ENCODE results near the gene IL1RN. TPM values are rescaled to one million over a fixed set of nuclear protein-coding genes. Genes with fewer than 3 reads are reported as not detected.

The IL1RN gene
- total and polyA plus RNA-seq, 10 of the 15 experiments (the other 5 are each of a cell fraction or from before 2014, with no cell fraction given): 0.04 TPM; not detected in 7

GRCh38 chr2:113182471-113183260, 55.3 kb downstream of the IL1RN start:
- RAD21 ChIA-PET (ENCODE audit: unreplicated experiment): interaction anchor here (1.8 kb wide), 1 partner anchor 44 kb away, joined by 4 read pairs; no protein-coding TSS in a partner anchor
- H3K9ac ChIP-seq (ENCODE audit: control insufficient read depth, insufficient read depth, low read length): no peak overlapping the region
- H3K4me3 ChIP-seq: no peak overlapping the region
- H3K9me3 ChIP-seq (replicated peaks; ENCODE audit: control insufficient read depth, insufficient read depth, low read length): no peaks in the 10 kb centered on the region
- peaks cover 32 to 36% of the 10 kb centered on the region in 2 experiments for H3K36me3 ChIP-seq (ENCODE audit: control insufficient read depth in 2 of 2, insufficient read depth in 2 of 2, low read length in 1 of 2)
- CTCF ChIA-PET: interaction anchor here (1.0 to 13.8 kb wide), 4 partner anchors 8 to 208 kb away, joined by 3 to 195 read pairs (median 20); no protein-coding TSS in a partner anchor
- FAIRE-seq (no peak), DNase-seq (ENCODE audit: low read depth, low spot score) (no peak), ATAC-seq (no peak)
- in situ Hi-C loops (cut with MboI) (no loop called here), intact Hi-C loops (cut with micrococcal nuclease; ENCODE audit: unreplicated experiment) (no loop called here)
- no peak overlapping the region for H2AFZ ChIP-seq (ENCODE audit: control insufficient read depth, low read depth, low read length)
- H3K4me1 ChIP-seq (ENCODE audit: control insufficient read depth, insufficient read depth, low read length): peaks cover 22% of the 10 kb centered on the region
- no peaks in the 10 kb centered on the region for H3K27me3 ChIP-seq (replicated peaks in 1 of 2; ENCODE audit: control insufficient read depth in 2 of 2, insufficient read depth in 2 of 2, low read length in 1 of 2)
- no peak overlapping the region for H3K4me2 ChIP-seq (ENCODE audit: control insufficient read depth, insufficient read depth)
- H3K79me2 ChIP-seq (ENCODE audit: control insufficient read depth, insufficient read depth, low read length): peaks cover 68% of the 10 kb centered on the region
- peaks cover 23% of the 10 kb centered on the region for H4K20me1 ChIP-seq (ENCODE audit: control insufficient read depth, insufficient read depth)
- SMC1A ChIA-PET (ENCODE audit: uncharacterized antibody, unreplicated experiment): interaction anchor here (1.1 to 2.0 kb wide), 4 partner anchors 8 to 47 kb away, joined by 3 to 5 read pairs (median 4); no protein-coding TSS in a partner anchor
- WGBS (ENCODE audit: insufficient coverage, insufficient replicate concordance, low lambda C conversion rate, missing lambda C conversion rate): 98% methylated on average over 15 of the region's 15 CpGs
- BruUV-seq (replicated peaks): no TSS peak
- no peak overlapping the region for H3K27ac ChIP-seq (ENCODE audit: control insufficient read depth, insufficient read depth)
- POLR2A ChIA-PET: interaction anchor here (1.1 kb wide), 1 partner anchor 10 kb away, joined by 3 read pairs; no protein-coding TSS in a partner anchor
- TF ChIP-seq ZBED1 (IDR thresholded peaks at IDR 0.05; ENCODE audit: borderline replicate concordance): no peak
- no peak for TF ChIP-seq HDAC6 (IDR thresholded peaks at IDR 0.05; ENCODE audit: unreplicated experiment)
- TF ChIP-seq ZBTB11 (CRISPR knock-in tag; IDR thresholded peaks at IDR 0.05): no peak
- TF ChIP-seq ELK1 (IDR thresholded peaks at IDR 0.05; ENCODE audit: low read depth, low read length): no peak
- no peak for TF ChIP-seq FOXM1 (IDR thresholded peaks at IDR 0.05; ENCODE audit: low read depth, low read length)
- TF ChIP-seq USF2 (IDR thresholded peaks at IDR 0.05; ENCODE audit: borderline replicate concordance, low read depth, low read length): no peak
- no peak for TF ChIP-seq REST (IDR thresholded peaks at IDR 0.05; ENCODE audit: low read depth, low read length)
- no peak for TF ChIP-seq SREBF2 (IDR thresholded peaks at IDR 0.05; ENCODE audit: low read length)
- TF ChIP-seq ZNF207 (IDR thresholded peaks at IDR 0.05; ENCODE audit: borderline replicate concordance): no peak
- TF ChIP-seq KDM1A (IDR thresholded peaks at IDR 0.05; ENCODE audit: borderline replicate concordance): no peak
- TF ChIP-seq ZNF274 (IDR thresholded peaks at IDR 0.05; ENCODE audit: insufficient read depth, insufficient read length): no peak
- no peak for TF ChIP-seq NR2C1 (IDR thresholded peaks at IDR 0.05)
- no peak for TF ChIP-seq CHD1 (IDR thresholded peaks at IDR 0.05; ENCODE audit: low read depth, low read length)

Data from GM12878 (cell line).